ENCODE results near the gene SYNPO.

- no peak for TF ChIP-seq CTCF (IDR thresholded peaks at IDR 0.05; ENCODE audit: poor library complexity)
- no peak for TF ChIP-seq EZH2 (IDR thresholded peaks at IDR 0.05; ENCODE audit: borderline replicate concordance)
These were observed 1.5 kb downstream of the SYNPO start for GRCh38 chr5:150641824-150642566.

All from hepatocyte (in vitro differentiated cells).